CD4-positive, alpha-beta T cell treated with Interleukin-15 for 1 hour (primary cell): ENCODE results near the gene TRAPPC5.

Experiments used
- DNase-seq: peaks from one replicate; pipeline ENCODE4 v3.0.0-alpha.2; 2020

The TRAPPC5 gene

GRCh38 chr19:7701654-7702457 lies 21.2 kb downstream of the TRAPPC5 start, which contains the start of gene FCER2:
Gene FCER2 (minus strand): TSS chr19:7702131. CDS start chr19:7699760, 2,371 bp downstream.
- DNase-seq, result peak; percentile 70

GRCh38 chr19:7703332-7703731 lies 22.7 kb downstream of the TRAPPC5 start:
- DNase-seq, result no peak

GRCh38 chr19:7704280-7705060 lies 23.8 kb downstream of the TRAPPC5 start:
- DNase-seq, result no peak

- peak; percentile 87 for DNase-seq
Measured at GRCh38 chr19:7705387-7706187, 25.0 kb downstream of the TRAPPC5 start.

GRCh38 chr19:7706188-7706954 lies 25.7 kb downstream of the TRAPPC5 start:
- no peak for DNase-seq

GRCh38 chr19:7706955-7707456 lies 26.4 kb downstream of the TRAPPC5 start:
- DNase-seq, result no peak

GRCh38 chr19:7709932-7710460 lies 29.4 kb downstream of the TRAPPC5 start:
- no peak for DNase-seq

GRCh38 chr19:7710616-7711015 lies 30.0 kb downstream of the TRAPPC5 start:
- no peak for DNase-seq

GRCh38 chr19:7715671-7716070 lies 35.0 kb downstream of the TRAPPC5 start:
- DNase-seq, result no peak

GRCh38 chr19:7716762-7717161 lies 36.1 kb downstream of the TRAPPC5 start:
- no peak for DNase-seq

- DNase-seq, result peak; percentile 40
Measured at GRCh38 chr19:7718668-7719067, 38.0 kb downstream of the TRAPPC5 start.

GRCh38 chr19:7720351-7720750 lies 39.7 kb downstream of the TRAPPC5 start:
- DNase-seq, result no peak

GRCh38 chr19:7722231-7722651 lies 41.6 kb downstream of the TRAPPC5 start:
- DNase-seq, result no peak

- no peak for DNase-seq
Measured at GRCh38 chr19:7725791-7726190, 45.2 kb downstream of the TRAPPC5 start.

- DNase-seq, result peak; percentile 34
Measured at GRCh38 chr19:7729211-7729610, 48.6 kb downstream of the TRAPPC5 start.

- peak; percentile 48 for DNase-seq
Measured at GRCh38 chr19:7729831-7730285, 49.2 kb downstream of the TRAPPC5 start.

- DNase-seq, result no peak
Measured at GRCh38 chr19:7730286-7731217, 49.9 kb downstream of the TRAPPC5 start.

GRCh38 chr19:7731218-7731595 lies 50.6 kb downstream of the TRAPPC5 start:
- no peak for DNase-seq

- no peak for DNase-seq
Measured at GRCh38 chr19:7731615-7732014, 51.0 kb downstream of the TRAPPC5 start.

GRCh38 chr19:7732045-7732444 lies 51.4 kb downstream of the TRAPPC5 start, which contains the start of gene CLEC4G:
Gene CLEC4G (minus strand): TSS chr19:7732110. CDS start chr19:7732102, 8 bp downstream.
- DNase-seq, result no peak
